Endodermal cell (in vitro differentiated cells): ENCODE measurements around the gene CTR9. TPM values are rescaled to one million over a fixed set of nuclear protein-coding genes. Genes with fewer than 3 reads are reported as not detected.

Source experiments
- DNase-seq: peaks from one replicate; pipeline ENCODE4 v3.0.0-alpha.2; 2017
- H3K27ac ChIP-seq: 2 replicates; pipeline ENCODE4 v1.5.1; 2013; ENCODE audit warnings: mild to moderate bottlenecking, low read depth, low read length, moderate library complexity
- H3K27me3 ChIP-seq: 2 replicates; pipeline ENCODE4 v1.6.1; 2013; ENCODE audit warnings: mild to moderate bottlenecking, low read length, moderate library complexity; ENCODE audit not compliant: insufficient read depth, control insufficient read depth, poor library complexity, severe bottlenecking
- H3K36me3 ChIP-seq: 2 replicates; pipeline ENCODE4 v1.7.0; 2013; ENCODE audit warnings: mild to moderate bottlenecking, low read length, moderate library complexity; ENCODE audit not compliant: control insufficient read depth, insufficient read depth
- H3K4me1 ChIP-seq: one replicate; pipeline ENCODE4 v1.7.0; 2013; ENCODE audit warnings: low read length; ENCODE audit not compliant: control insufficient read depth, insufficient read depth
- H3K4me3 ChIP-seq: 2 replicates; pipeline ENCODE4 v1.5.1; 2013; ENCODE audit warnings: mild to moderate bottlenecking, low read length, moderate library complexity
- H3K9ac ChIP-seq: 2 replicates; pipeline ENCODE4 v1.6.1; 2013; ENCODE audit warnings: mild to moderate bottlenecking, low read length, moderate library complexity; ENCODE audit not compliant: poor library complexity, severe bottlenecking; ENCODE audit errors: extremely low read depth
- H3K9me3 ChIP-seq: 2 replicates; pipeline ENCODE4 v1.6.1; 2013; ENCODE audit warnings: mild to moderate bottlenecking, low read length, moderate library complexity; ENCODE audit not compliant: control insufficient read depth
- H3K27ac Mint-ChIP-seq: 2 replicates; pipeline ENCODE4 v1.8.0; 2020; ENCODE audit warnings: mixed read lengths
- H3K27me3 Mint-ChIP-seq: 2 replicates; pipeline ENCODE4 v1.8.0; 2021; ENCODE audit warnings: mild to moderate bottlenecking, mixed read lengths; ENCODE audit not compliant: insufficient read depth
- H3K36me3 Mint-ChIP-seq: 2 replicates; pipeline ENCODE4 v1.8.0; 2020; ENCODE audit warnings: low read depth, mixed read lengths
- H3K4me1 Mint-ChIP-seq: 2 replicates; pipeline ENCODE4 v1.8.0; 2020; ENCODE audit warnings: mixed read lengths
- H3K4me3 Mint-ChIP-seq: 2 replicates; pipeline ENCODE4 v1.8.0; 2020; ENCODE audit warnings: mild to moderate bottlenecking, moderate library complexity, mixed read lengths
- H3K9me3 Mint-ChIP-seq: 2 replicates; pipeline ENCODE4 v1.8.0; 2020; ENCODE audit warnings: mild to moderate bottlenecking, mixed read lengths
- CTCF ChIP-seq: fragments of 200-600 bp; sonication (generic); conservative IDR thresholded peaks from 2 replicates; pipeline ENCODE4 v1.5.0; 2021; ENCODE audit warnings: antibody characterized with exemption, mild to moderate bottlenecking
- WGBS, 2 experiments: methylation state at CpG; one replicate each; pipeline versions ENCODE4 v1.1.5 to v1.1.7; 2013; ENCODE audit warnings: missing lambda C conversion rate in 2 of 2, mixed read lengths in 1 of 2; ENCODE audit not compliant: insufficient coverage in 1 of 2, insufficient read length in 1 of 2; 5-methylcytosine and 5-hydroxymethylcytosine counted together
- total RNA-seq, 2 donors: library from RNA; stranded (reverse); fragmentation: NEBNext Ultra II Directional in 1 of 2; extraction: Animal tissue kit (Norgen Biotek cat#: 25700) in 1 of 2; gene quantifications; 2 replicates in 1 of 2; 3 replicates in 1 of 2; pipeline ENCODE4 v1.2.1, GENCODE V29; 2021

CTR9 gene
- total RNA-seq, 2 donors from 2014 or later = 32.7 to 37.5 TPM

GRCh38 chr11:10803676-10804075, 52.6 kb downstream of the CTR9 start:
- DNase-seq = no peak
- H3K36me3 ChIP-seq = peaks cover 89% of the 10 kb centered on the region
- no peak overlapping the region for H3K9ac ChIP-seq
- peak overlapping the region; percentile 97 for H3K4me3 ChIP-seq
- no peak for TF ChIP-seq CTCF
- H3K27me3 ChIP-seq = no peaks in the 10 kb centered on the region
- peaks cover 94% of the 10 kb centered on the region for H3K36me3 Mint-ChIP-seq
- H3K27ac ChIP-seq = no peak overlapping the region
- peaks cover 3% of the 10 kb centered on the region for H3K4me1 ChIP-seq
- H3K9me3 ChIP-seq = no peaks in the 10 kb centered on the region
- H3K9me3 Mint-ChIP-seq = no peaks in the 10 kb centered on the region
- H3K27me3 Mint-ChIP-seq = no peaks in the 10 kb centered on the region
- H3K4me1 Mint-ChIP-seq = peaks cover 23% of the 10 kb centered on the region
- H3K27ac Mint-ChIP-seq = peak overlapping the region; percentile 10
- WGBS, 2 experiments = 91 to 95% methylated on average over 4 to 6 of the region's 6 CpGs
- H3K4me3 Mint-ChIP-seq = no peak overlapping the region

GRCh38 chr11:10805741-10806140, 54.7 kb downstream of the CTR9 start:
- no peaks in the 10 kb centered on the region for H3K9me3 Mint-ChIP-seq
- H3K4me3 ChIP-seq = peak overlapping the region; percentile 97
- no peak overlapping the region for H3K27ac ChIP-seq

GRCh38 chr11:10806206-10806605, 55.2 kb downstream of the CTR9 start:
- Histone ChIP-seq H3K27me3 (no peaks in the 10 kb centered on the region), H3K9ac (no peak overlapping the region), H3K36me3 (peaks cover 64% of the 10 kb centered on the region), H3K9me3 (no peaks in the 10 kb centered on the region), H3K27ac (no peak overlapping the region), H3K4me3 (peak overlapping the region; percentile 97), H3K4me1 (peaks cover 3% of the 10 kb centered on the region)
- Mint-ChIP-seq H3K36me3 (peaks cover 68% of the 10 kb centered on the region), H3K27ac (peak overlapping the region; percentile 99), H3K4me1 (peaks cover 33% of the 10 kb centered on the region), H3K4me3 (peak overlapping the region; percentile 96), H3K9me3 (no peaks in the 10 kb centered on the region), H3K27me3 (no peaks in the 10 kb centered on the region)
- WGBS, 2 experiments = 97 to 100% methylated on average over 1 to 4 of the region's 4 CpGs
- DNase-seq = no peak
- no peak for TF ChIP-seq CTCF

More at GRCh38 chr11:10805741-10806140, 54.7 kb downstream of the CTR9 start:
- DNase-seq = no peak
- Mint-ChIP-seq H3K4me1 (peaks cover 33% of the 10 kb centered on the region), H3K36me3 (peaks cover 73% of the 10 kb centered on the region), H3K27me3 (no peaks in the 10 kb centered on the region), H3K4me3 (peak overlapping the region; percentile 96), H3K27ac (peak overlapping the region; percentile 57)
- WGBS, 2 experiments = 95% methylated on average over 8 of the region's 8 CpGs
- no peak for TF ChIP-seq CTCF
- Histone ChIP-seq H3K4me1 (peaks cover 3% of the 10 kb centered on the region), H3K9ac (no peak overlapping the region), H3K36me3 (peaks cover 69% of the 10 kb centered on the region), H3K27me3 (no peaks in the 10 kb centered on the region), H3K9me3 (no peaks in the 10 kb centered on the region)
